CD4-positive, alpha-beta T cell (primary cell): ENCODE measurements around the gene ATPAF1. TPM values are rescaled to one million over a fixed set of nuclear protein-coding genes. Genes with fewer than 3 reads are reported as not detected.

Experiments used
- ATAC-seq: fragments of 200-7000 bp; cut with Tn5 transposase; one replicate; pipeline ENCODE4 v1.10.0; 2022; ENCODE audit warnings: mild to moderate bottlenecking; ENCODE audit not compliant: poor library complexity
- CTCF ChIA-PET: fragments of 350-600 bp; sonication (Branson Sonifier 250); formaldehyde crosslinking; loops from one replicate; lab custom pipeline; 2021; ENCODE audit warnings: antibody characterized with exemption, inconsistent platforms; lab: Charles Lee
- POLR2A ChIA-PET: fragments of 350-600 bp; sonication (Branson Sonifier 250); formaldehyde crosslinking; loops from one replicate; lab custom pipeline; 2021; ENCODE audit warnings: antibody characterized with exemption, inconsistent platforms; lab: Charles Lee
- DNase-seq, 14 experiments: peaks; one replicate each; pipeline ENCODE4 v3.0.0-alpha.2; 2013 to 2020; ENCODE audit warnings: mixed read lengths in 2 of 14
- H3K27ac ChIP-seq, 2 donors: one replicate each; pipeline versions ENCODE4 v1.5.1 to v1.7.0; 2013; ENCODE audit warnings: low read length in 2 of 2, low read depth in 1 of 2, mild to moderate bottlenecking in 1 of 2
- H3K27me3 ChIP-seq, 2 experiments: 1 replicate in 1 of 2; 2 replicates in 1 of 2; pipeline versions ENCODE4 v1.6.1 to v1.7.0; 2013; ENCODE audit warnings: low read length in 2 of 2, control low read depth in 1 of 2, mild to moderate bottlenecking in 1 of 2, moderate library complexity in 1 of 2; ENCODE audit not compliant: insufficient read depth in 2 of 2, control insufficient read depth in 1 of 2
- H3K36me3 ChIP-seq: one replicate; pipeline ENCODE4 v1.6.1; 2013; ENCODE audit warnings: low read length, control low read depth; ENCODE audit not compliant: insufficient read depth
- H3K4me1 ChIP-seq: one replicate; pipeline ENCODE4 v1.6.1; 2013; ENCODE audit warnings: low read length, control low read depth; ENCODE audit not compliant: insufficient read depth
- H3K4me3 ChIP-seq: one replicate; pipeline ENCODE4 v1.5.1; 2013; ENCODE audit warnings: mild to moderate bottlenecking, low read length, moderate library complexity
- H3K9me3 ChIP-seq, 2 experiments: 1 replicate in 1 of 2; 2 replicates in 1 of 2; pipeline versions ENCODE4 v1.6.1 to v1.7.0; 2013; ENCODE audit warnings: low read length in 2 of 2, mild to moderate bottlenecking in 2 of 2, control low read depth in 1 of 2, moderate library complexity in 1 of 2; ENCODE audit not compliant: control insufficient read depth in 1 of 2, insufficient read depth in 1 of 2
- H3K27ac Mint-ChIP-seq: one replicate; pipeline ENCODE4 v1.8.0; 2020; ENCODE audit warnings: mixed read lengths
- H3K27me3 Mint-ChIP-seq: one replicate; pipeline ENCODE4 v1.8.0; 2021; ENCODE audit warnings: mixed read lengths
- H3K36me3 Mint-ChIP-seq: one replicate; pipeline ENCODE4 v1.8.0; 2021; ENCODE audit warnings: low read depth, mixed read lengths
- H3K4me1 Mint-ChIP-seq: one replicate; pipeline ENCODE4 v1.8.0; 2021; ENCODE audit warnings: low read depth, mixed read lengths
- H3K4me3 Mint-ChIP-seq: one replicate; pipeline ENCODE4 v1.8.0; 2020; ENCODE audit warnings: mild to moderate bottlenecking, mixed read lengths
- H3K9me3 Mint-ChIP-seq: one replicate; pipeline ENCODE4 v1.8.0; 2020; ENCODE audit warnings: mixed read lengths
- CTCF ChIP-seq: fragments of 200-600 bp; IDR thresholded peaks from one replicate; pipeline ENCODE4 v1.8.0; 2022; ENCODE audit warnings: antibody characterized with exemption, mild to moderate bottlenecking
- intact Hi-C, 2 experiments: fragments of 100-400 bp; cut with DNase I in 1 of 2; cut with micrococcal nuclease in 1 of 2; formaldehyde crosslinking; loops; one replicate each; pipeline versions ENCODE4 v1.15.1 to v1.9.0; 2023 to 2025; cut with DNase I, micrococcal nuclease
- total RNA-seq, 174 experiments: library from RNA in 2 of 174; stranded (reverse) in 2 of 174; gene quantifications; one replicate each; pipeline ENCODE4 v1.2.3 and lab custom pipeline; 2021 to 2026

Gene ATPAF1
- total RNA-seq, 2 experiments from 2014 or later = 10.1 to 12.4 TPM

GRCh38 chr1:46638921-46639320 is 29.2 kb downstream of the ATPAF1 start:
- H3K9me3 Mint-ChIP-seq = no peaks in the 10 kb centered on the region
- no peak overlapping the region for H3K4me3 ChIP-seq
- H3K36me3 Mint-ChIP-seq = peaks cover 92% of the 10 kb centered on the region
- H3K4me3 Mint-ChIP-seq = no peak overlapping the region
- no peak for TF ChIP-seq CTCF
- CTCF ChIA-PET = no interaction called here
- POLR2A ChIA-PET = no interaction called here
- no peaks in the 10 kb centered on the region for H3K27me3 Mint-ChIP-seq
- no peaks in the 10 kb centered on the region for H3K9me3 ChIP-seq
- peaks cover 33% of the 10 kb centered on the region for H3K36me3 ChIP-seq
- ATAC-seq (no peak), DNase-seq (no peak)
- H3K27ac Mint-ChIP-seq = no peak overlapping the region
- no peaks in the 10 kb centered on the region for H3K4me1 Mint-ChIP-seq
- intact Hi-C loops = no loop called here
- H3K27me3 ChIP-seq = no peaks in the 10 kb centered on the region
- H3K27ac ChIP-seq = no peak overlapping the region
- no peaks in the 10 kb centered on the region for H3K4me1 ChIP-seq

GRCh38 chr1:46637444-46638083 is 30.6 kb downstream of the ATPAF1 start:
- H3K9me3 Mint-ChIP-seq = no peaks in the 10 kb centered on the region
- peaks cover 93% of the 10 kb centered on the region for H3K36me3 Mint-ChIP-seq
- Histone ChIP-seq H3K27ac (no peak overlapping the region), H3K9me3 (no peaks in the 10 kb centered on the region), H3K36me3 (peaks cover 44% of the 10 kb centered on the region), H3K4me1 (no peaks in the 10 kb centered on the region), H3K27me3 (no peaks in the 10 kb centered on the region), H3K4me3 (no peak overlapping the region)
- H3K27me3 Mint-ChIP-seq = no peaks in the 10 kb centered on the region
- intact Hi-C loops = no loop called here
- ChIA-PET CTCF (no interaction called here), POLR2A (no interaction called here)
- no peak for TF ChIP-seq CTCF
- no peaks in the 10 kb centered on the region for H3K4me1 Mint-ChIP-seq
- no peak overlapping the region for H3K27ac Mint-ChIP-seq
- DNase-seq (no peak), ATAC-seq (no peak)
- H3K4me3 Mint-ChIP-seq = no peak overlapping the region

GRCh38 chr1:46635205-46635604 is 33.0 kb downstream of the ATPAF1 start:
- Mint-ChIP-seq H3K27me3 (no peaks in the 10 kb centered on the region), H3K27ac (no peak overlapping the region), H3K9me3 (no peaks in the 10 kb centered on the region), H3K4me3 (no peak overlapping the region), H3K36me3 (peaks cover 89% of the 10 kb centered on the region), H3K4me1 (no peaks in the 10 kb centered on the region)
- H3K36me3 ChIP-seq = peaks cover 52% of the 10 kb centered on the region
- H3K27ac ChIP-seq = no peak overlapping the region
- no peak overlapping the region for H3K4me3 ChIP-seq
- no peak for ATAC-seq
- no peaks in the 10 kb centered on the region for H3K27me3 ChIP-seq
- no peak for TF ChIP-seq CTCF
- H3K9me3 ChIP-seq = no peaks in the 10 kb centered on the region
- ChIA-PET CTCF (no interaction called here), POLR2A (interaction anchor here (1.7 kb wide), 1 partner anchor 32 kb away, joined by 5 read pairs; no protein-coding TSS in a partner anchor)
- no peak for DNase-seq
- intact Hi-C loops = no loop called here
- no peaks in the 10 kb centered on the region for H3K4me1 ChIP-seq
